GM10266 (cell line): ENCODE results near the gene KIF16B.

Experiments used
- DNase-seq: peaks from one replicate; pipeline ENCODE4 v3.0.0; 2012; ENCODE audit errors: extremely low spot score
- CTCF ChIP-seq: IDR thresholded peaks from 2 replicates; pipeline ENCODE4 v1.5.1; 2012; ENCODE audit warnings: mild to moderate bottlenecking, low read depth; ENCODE audit not compliant: control insufficient read depth, insufficient read depth; ENCODE audit errors: missing control alignments

KIF16B gene

GRCh38 chr20:16292226-16292880, 280.9 kb downstream of the KIF16B start:
- TF ChIP-seq CTCF: no peak
- DNase-seq: no peak

- DNase-seq: no peak
- no peak for TF ChIP-seq CTCF
Observed at GRCh38 chr20:16290358-16290757, 282.9 kb downstream of the KIF16B start.

- TF ChIP-seq CTCF: no peak
- no peak for DNase-seq
Observed at GRCh38 chr20:16287776-16288175, 285.5 kb downstream of the KIF16B start.

GRCh38 chr20:16286601-16287000, 286.6 kb downstream of the KIF16B start:
- no peak for TF ChIP-seq CTCF
- DNase-seq: no peak

GRCh38 chr20:16284385-16285100, 288.7 kb downstream of the KIF16B start:
- DNase-seq: no peak
- TF ChIP-seq CTCF: no peak

GRCh38 chr20:16283978-16284377, 289.3 kb downstream of the KIF16B start:
- TF ChIP-seq CTCF: no peak
- no peak for DNase-seq

- no peak for TF ChIP-seq CTCF
- no peak for DNase-seq
Observed at GRCh38 chr20:16283307-16283706, 289.9 kb downstream of the KIF16B start.
